ENCODE results near the gene LILRA5.
"Not testable (repeated sequence)": the region's sequence is repeated elsewhere in the genome, so short reads cannot be mapped to it uniquely, and the experiment has no call there.

Gene LILRA5

GRCh38 chr19:54312436-54313377, at the start of gene LILRA5:
Gene LILRA5 (minus strand): TSS chr19:54313166. CDS start chr19:54313019, 147 bp downstream.
- no peak for DNase-seq (ENCODE audit: low read depth in 3 of 3)

DNA sequence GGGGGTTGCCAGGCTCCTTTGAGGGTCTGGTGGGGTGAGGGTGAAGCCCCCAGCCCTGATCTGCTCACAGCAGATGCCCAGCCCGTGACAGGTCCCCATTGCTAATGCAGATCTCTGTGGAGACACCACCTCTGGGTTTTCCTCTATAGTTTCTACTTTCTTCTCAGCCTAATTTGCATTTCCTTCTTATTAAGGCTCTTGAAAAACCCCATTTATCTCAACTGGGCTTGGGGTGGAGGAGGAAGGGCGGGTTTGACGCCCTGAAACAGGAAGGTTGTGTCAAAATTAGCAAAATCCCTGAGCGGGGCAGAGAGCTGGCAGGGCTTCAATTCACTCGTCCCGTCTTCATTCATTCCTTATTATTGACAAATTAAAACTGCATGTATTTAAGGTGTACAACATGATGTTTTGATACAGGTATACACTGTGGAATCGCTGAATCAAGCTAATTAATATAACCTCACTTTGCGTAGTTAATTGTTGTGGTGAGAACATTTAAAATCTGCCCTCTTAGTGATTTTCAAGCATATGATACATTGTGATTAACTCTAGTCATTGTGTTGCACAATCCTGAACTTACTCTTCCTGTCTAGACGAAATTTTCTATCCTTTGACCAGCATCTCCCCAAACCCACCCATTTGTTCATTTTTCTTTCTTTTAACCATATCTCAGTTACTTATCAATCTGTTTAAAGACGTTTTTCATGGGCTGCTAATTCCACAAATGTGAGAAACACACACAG, 48.9 kb upstream of the LILRA5 start:
- not testable (repeated sequence) for DNase-seq (ENCODE audit: low read depth in 3 of 3)

DNA sequence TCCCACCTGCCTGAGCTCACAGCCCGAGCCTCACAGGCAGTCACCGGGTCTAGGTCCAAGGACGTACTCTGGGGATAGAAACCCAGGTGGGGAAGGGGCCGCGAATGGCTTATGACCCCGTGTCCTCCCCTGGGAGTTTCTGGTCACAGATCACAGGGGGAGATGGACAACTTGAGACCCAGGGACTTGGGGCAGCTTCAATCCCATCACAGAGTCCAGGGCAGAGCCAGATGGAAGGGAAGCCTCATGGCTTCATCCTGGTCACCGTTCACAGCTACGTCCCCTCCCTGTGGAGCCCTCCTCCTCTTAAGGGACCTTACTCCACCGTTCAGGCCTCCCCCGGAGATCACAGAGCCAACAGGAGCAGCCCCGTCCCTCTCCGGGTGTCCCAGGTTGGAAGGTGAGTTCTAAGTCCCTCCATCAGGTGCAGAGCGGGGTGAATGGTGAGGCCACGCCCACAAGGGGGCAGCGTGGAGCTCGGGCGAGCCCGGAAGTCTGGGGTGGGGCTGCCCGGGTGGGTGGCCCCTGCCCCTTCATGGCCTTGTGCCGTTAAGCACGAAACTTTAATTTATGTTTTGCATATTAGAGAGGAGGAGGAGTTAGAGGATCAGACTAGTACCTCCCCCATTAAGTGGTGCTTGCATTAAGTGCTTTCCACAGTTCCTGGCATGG, 46.3 kb upstream of the LILRA5 start:
- DNase-seq (ENCODE audit: low read depth in 3 of 3): peak; percentile 25 to 67 (median 48)

DNA sequence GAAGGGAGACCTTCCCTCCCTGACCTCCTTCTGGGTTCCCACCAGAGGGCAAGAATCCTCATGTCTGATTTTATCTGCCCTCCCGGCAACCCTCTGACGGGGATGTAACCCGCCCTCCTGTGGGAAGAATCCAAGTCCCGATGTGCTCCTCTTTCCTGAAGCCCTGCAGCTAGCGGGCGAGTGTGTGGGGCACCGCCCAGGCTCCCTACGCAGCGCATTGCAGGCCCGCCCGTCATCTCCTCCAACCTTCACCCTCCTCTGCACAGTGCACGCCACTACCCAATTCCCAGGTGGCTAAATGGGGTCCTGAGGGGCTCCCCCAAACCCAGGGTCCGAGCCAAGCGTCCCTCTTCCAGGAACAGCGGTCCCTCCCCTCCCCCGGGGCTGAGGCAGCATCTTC, 44.4 kb upstream of the LILRA5 start:
- no peak for DNase-seq (ENCODE audit: low read depth in 3 of 3)

DNA sequence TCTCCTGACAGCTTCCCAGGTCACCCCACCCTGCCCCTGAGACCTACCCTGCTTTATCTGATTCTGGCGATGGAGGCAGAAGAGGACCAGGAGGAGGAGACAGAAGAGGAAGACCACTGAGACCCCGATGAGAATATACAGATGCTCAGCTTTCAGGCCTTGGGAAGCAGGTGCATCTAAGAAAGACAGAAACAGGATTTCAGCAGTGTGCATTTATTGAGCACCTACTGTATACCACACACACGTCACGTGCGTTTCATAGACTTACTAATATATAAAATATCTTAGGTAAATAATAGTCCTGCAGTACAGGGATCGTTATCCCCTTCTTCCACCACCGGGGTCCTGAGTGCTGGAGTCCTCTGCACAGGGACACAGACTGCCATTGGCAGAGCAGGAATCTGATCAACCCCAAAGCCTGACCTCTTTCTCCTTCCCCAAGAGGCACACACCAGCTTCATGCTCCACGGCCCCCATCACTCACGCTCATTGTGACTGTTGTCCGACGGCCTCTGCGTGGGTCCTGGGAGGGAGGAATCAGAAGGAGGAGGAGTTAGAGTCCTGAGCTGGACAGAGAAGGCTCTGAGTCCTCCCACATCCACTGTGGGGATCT, 43.6 kb upstream of the LILRA5 start:
- DNase-seq (ENCODE audit: low read depth in 3 of 3): no peak

DNA sequence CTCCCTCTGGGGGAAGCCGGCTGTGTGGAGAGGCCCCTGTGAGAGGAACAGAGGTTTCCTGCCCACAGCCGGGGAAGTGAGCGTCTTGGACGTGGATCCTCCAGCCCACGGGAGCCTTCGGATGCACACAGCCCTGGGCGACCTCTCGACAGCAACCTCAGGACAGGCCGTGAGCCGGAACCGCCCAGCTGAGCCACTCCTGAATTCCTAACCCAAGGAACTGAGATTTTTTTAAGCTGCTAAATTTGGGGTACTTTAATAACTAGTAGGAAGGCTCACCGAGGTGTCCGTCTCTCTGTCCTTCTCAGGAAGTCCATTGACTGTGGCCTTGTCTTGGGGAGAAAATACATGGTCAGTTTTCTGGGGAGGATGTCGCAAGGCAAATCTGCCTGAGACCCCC, 42.7 kb upstream of the LILRA5 start:
- DNase-seq (ENCODE audit: low read depth in 3 of 3): no peak

DNA sequence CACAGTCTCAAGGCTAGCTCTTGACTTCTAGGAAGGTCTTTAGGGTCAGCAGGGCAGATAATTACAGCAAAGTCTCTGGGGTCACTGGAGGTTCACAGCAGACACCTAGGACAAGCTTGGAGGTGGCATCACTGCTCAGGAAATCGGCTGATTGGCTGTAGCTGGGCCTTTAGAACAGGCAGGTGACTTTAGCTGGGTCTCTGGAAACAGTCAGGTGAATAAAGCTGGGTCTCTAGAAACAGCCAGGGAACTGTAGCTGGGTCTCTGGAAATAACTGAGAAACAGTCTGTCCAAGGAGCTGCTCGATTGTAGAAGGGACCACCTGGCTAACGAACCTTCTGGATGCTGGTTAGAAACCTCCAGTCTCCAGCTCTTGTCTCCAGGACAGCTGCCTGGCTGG, 41.8 kb upstream of the LILRA5 start:
- no peak for DNase-seq (ENCODE audit: low read depth in 3 of 3)

- DNase-seq (ENCODE audit: low read depth in 3 of 3): no peak
Measured at GRCh38 chr19:54352546-54352945, 39.6 kb upstream of the LILRA5 start.

DNA sequence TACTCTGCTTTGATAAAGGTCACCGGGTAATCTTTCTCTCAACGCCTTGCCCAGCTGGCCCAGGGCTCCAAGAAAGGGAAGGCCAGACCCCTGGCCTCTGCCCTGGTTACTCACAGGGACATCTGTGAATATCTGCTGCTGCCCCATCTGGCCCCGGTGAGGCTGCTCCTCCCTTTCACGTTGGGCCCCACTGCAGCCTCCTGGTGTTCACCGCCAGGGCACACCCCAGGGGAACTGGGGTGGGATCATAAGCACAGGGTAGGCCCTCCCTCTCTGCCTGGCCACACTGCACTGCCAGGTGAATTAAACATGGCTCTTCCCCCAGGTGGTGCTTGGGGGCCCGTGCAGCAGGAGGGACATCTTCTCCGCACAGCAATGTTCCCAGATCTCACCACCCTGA, 39.1 kb upstream of the LILRA5 start:
- no peak for DNase-seq (ENCODE audit: low read depth in 3 of 3)

DNA sequence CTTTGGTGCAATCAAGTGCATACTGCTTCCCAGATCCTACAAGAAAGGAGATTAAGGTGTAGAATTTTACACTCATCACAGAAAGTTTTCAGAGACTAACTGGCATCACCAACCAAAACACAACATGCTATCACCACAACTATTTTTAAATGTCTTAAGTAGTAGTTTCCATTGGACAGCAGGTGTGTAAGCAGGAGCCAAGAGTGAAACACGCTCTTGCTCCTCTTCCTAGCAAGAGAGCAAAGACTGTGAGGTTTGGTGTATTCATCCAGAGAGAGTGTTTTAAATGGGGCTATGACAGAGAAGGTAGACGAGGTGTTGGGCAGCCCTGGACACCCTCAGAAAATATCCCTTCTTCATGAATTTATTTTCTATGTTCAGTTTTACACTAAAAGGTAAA, 38.5 kb upstream of the LILRA5 start:
- DNase-seq (ENCODE audit: low read depth in 3 of 3): no peak

- no peak for DNase-seq (ENCODE audit: low read depth in 3 of 3)
Measured at GRCh38 chr19:54345938-54346386, 33.0 kb upstream of the LILRA5 start.

DNA sequence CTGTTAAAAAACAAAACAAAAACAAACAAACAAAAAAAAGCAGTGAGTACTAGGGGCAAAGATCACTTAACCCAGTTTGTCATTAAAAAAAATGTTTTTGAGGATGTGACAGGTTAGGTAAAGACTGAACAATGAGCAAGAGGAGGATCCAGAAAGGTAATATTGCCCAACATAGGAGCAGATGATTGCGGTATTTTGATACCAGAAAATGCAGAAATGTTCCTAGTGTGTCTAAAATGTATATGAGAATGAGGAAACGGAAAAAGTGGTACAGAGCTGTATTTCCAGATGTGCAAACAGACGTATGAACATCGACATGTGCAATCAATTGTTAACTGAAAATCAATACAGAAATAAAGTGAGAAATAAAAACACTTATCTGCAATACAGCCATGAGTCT, 30.9 kb upstream of the LILRA5 start:
- DNase-seq (ENCODE audit: low read depth in 3 of 3): no peak

- no peak for DNase-seq (ENCODE audit: low read depth in 3 of 3)
Measured at GRCh38 chr19:54341295-54341694, 28.3 kb upstream of the LILRA5 start.

DNA sequence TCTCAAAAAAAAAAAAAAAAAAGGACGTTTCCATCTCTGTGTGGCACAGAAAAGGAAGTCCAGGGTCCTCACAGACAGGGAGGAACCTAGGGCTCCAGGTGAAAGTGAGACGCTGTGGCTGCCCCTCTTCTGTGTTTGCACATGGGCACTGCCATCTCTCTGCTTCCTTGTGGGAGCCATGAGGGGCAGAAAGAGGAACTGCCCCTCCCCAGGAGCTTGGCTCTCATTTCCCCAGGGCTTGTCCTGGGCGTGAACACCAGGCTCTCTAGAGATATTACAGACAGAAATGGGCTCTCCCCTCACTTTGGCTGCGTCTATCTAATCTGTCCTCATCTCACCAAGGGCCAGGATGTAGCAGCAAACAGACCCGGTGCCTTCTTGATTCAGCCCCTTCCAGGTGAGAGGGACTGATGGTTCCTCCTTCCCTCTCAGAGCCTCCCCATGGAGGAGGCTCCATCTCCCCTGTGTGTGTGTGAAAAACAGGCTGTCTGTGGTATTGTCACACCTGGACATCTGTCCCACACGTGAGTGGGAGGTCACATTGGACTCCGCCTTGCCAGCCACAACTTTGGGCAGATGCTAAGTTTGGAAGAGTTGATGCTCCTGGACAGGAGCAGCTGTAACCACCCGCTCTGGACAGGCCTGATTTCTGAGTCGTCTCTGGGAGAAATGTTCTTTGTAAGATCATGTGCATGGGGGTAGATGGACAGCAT, 26.8 kb upstream of the LILRA5 start:
- no peak for DNase-seq (ENCODE audit: low read depth in 3 of 3)

DNA sequence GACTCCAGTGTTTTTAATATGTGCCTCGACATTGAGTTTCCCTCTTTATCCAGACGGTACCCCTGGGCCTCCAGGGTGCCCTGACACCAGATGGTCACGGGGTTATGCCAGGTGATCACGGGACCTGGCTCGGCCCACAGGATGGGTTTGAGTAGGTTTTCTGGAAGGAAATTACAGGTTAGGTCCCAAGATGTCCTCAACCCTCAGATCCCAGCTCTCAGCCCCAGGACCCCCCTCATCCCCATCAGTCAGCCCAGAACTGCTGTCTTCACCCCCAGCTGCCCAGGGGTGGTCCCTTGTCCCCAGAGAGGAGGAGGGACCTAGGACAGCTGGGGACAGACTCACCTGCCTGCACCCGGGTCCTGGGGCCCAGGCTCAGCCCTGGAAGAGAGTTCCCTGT, 25.6 kb upstream of the LILRA5 start:
- no peak for DNase-seq (ENCODE audit: low read depth in 3 of 3)

GRCh38 chr19:54337858-54338230, 24.9 kb upstream of the LILRA5 start:
- no peak for DNase-seq (ENCODE audit: low read depth in 3 of 3)

DNA sequence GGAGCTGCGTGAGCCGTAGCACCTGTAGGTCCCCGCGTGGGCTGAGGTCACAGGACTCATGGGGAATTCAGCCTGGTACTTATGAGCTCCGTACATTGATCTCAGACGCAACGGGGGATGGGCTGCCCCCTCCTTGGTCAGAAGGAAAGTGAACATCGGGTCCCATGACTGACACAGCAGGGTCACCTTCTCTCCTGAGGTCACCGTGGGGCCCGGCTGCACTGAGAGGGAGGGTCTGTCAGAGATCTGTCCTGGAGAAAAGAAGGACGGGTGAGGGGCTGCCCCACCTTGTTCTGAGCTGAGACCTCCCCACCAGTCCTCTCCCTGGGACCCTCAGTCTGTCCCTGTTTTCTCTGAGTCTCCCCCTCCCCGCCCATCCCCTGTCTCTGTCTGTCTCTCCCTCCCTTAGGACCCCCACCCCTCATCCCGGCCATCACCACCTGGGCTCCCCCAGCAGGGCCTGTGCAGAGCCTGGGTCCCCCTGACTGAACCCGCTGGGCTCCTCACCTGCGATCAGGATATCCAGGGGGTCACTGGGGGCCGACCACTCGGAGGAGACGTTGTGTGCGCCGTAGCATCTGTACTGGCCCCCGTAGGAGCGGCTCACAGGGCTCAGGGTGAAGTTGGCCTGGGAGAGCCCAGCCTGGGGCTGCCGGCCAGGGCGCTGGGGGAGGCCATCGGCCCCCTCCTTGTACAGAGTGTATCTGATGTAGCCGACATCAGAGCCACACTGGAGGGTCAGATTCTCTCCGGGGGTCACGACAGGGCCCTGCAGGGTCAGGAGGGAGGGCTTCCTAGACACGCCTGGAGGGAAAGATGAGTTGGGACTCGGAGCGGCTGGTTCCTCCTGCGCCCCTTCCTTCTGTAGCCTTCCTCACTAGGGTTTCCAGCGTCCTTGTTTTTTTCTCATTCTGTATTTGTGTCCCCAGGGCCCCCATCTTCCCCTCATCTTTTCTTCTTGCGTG, 24.2 kb upstream of the LILRA5 start:
- no peak for DNase-seq (ENCODE audit: low read depth in 3 of 3)

GRCh38 chr19:54335979-54336892, 23.3 kb upstream of the LILRA5 start:
- no peak for DNase-seq (ENCODE audit: low read depth in 3 of 3)

GRCh38 chr19:54335164-54335563, 22.2 kb upstream of the LILRA5 start:
- no peak for DNase-seq (ENCODE audit: low read depth in 3 of 3)

Data from stimulated activated CD4-positive, alpha-beta T cell treated with anti-CD3 and anti-CD28 coated beads, TNF-alpha, amount 100 ng/mL, for 24 hours (primary cell).